AG09309 (cell line): Measurements from ENCODE around the gene KLF17.

ENCODE experiments used
- DNase-seq: peaks from one replicate; pipeline ENCODE4 v3.0.0-alpha.2; 2010; ENCODE audit warnings: low read depth
- H3K4me3 ChIP-seq: 2 replicates; pipeline ENCODE4 v1.5.1; 2011; ENCODE audit warnings: mild to moderate bottlenecking, low read depth, low read length, moderate library complexity; ENCODE audit not compliant: control insufficient read depth
- CTCF ChIP-seq: IDR thresholded peaks from 2 replicates; pipeline ENCODE4 v1.5.1; 2011; ENCODE audit warnings: mild to moderate bottlenecking, low read depth, low read length, inconsistent platforms; ENCODE audit not compliant: insufficient read depth, control insufficient read depth; ENCODE audit errors: missing control alignments

KLF17 gene

GRCh38 chr1:44119525-44119924 lies 904 bp downstream of the KLF17 start:
- TF ChIP-seq CTCF = no peak
- no peak for DNase-seq
- no peak overlapping the region for H3K4me3 ChIP-seq

- no peak for DNase-seq
- TF ChIP-seq CTCF = no peak
- no peak overlapping the region for H3K4me3 ChIP-seq
Measured at GRCh38 chr1:44120398-44120949, 1.9 kb downstream of the KLF17 start.

GRCh38 chr1:44129616-44130500 lies 11.2 kb downstream of the KLF17 start:
- H3K4me3 ChIP-seq = no peak overlapping the region
- DNase-seq = no peak
- no peak for TF ChIP-seq CTCF

GRCh38 chr1:44131411-44131810 lies 12.8 kb downstream of the KLF17 start:
- no peak for DNase-seq
- no peak for TF ChIP-seq CTCF
- no peak overlapping the region for H3K4me3 ChIP-seq

- TF ChIP-seq CTCF = no peak
- no peak overlapping the region for H3K4me3 ChIP-seq
- no peak for DNase-seq
Measured at GRCh38 chr1:44134071-44134920, 15.7 kb downstream of the KLF17 start.

GRCh38 chr1:44135886-44136285 lies 17.3 kb downstream of the KLF17 start:
- no peak for DNase-seq
- H3K4me3 ChIP-seq = no peak overlapping the region
- TF ChIP-seq CTCF = no peak
